B cell (primary cell): ENCODE measurements around the gene RAD51B. TPM values are rescaled to one million over a fixed set of nuclear protein-coding genes. Genes with fewer than 3 reads are reported as not detected.

Experiments
- ATAC-seq: fragments of 200-7000 bp; cut with Tn5 transposase; one replicate; pipeline ENCODE4 v1.10.0; 2021; ENCODE audit warnings: low read depth, mild to moderate bottlenecking, moderate number of reproducible peaks, moderate library complexity
- CTCF ChIA-PET: fragments of 350-600 bp; sonication (Branson Sonifier 250); formaldehyde crosslinking; loops from one replicate; lab custom pipeline; 2021; ENCODE audit warnings: antibody characterized with exemption, inconsistent platforms; lab: Charles Lee
- POLR2A ChIA-PET: fragments of 350-600 bp; sonication (Branson Sonifier 250); formaldehyde crosslinking; loops from one replicate; lab custom pipeline; 2021; ENCODE audit warnings: antibody characterized with exemption; lab: Charles Lee
- DNase-seq: peaks from one replicate; pipeline ENCODE4 v3.0.0; 2013
- H2AFZ ChIP-seq: 2 replicates; pipeline ENCODE4 v1.6.1; 2012; ENCODE audit warnings: mild to moderate bottlenecking, low read depth, low read length; ENCODE audit not compliant: insufficient read depth, poor library complexity, severe bottlenecking
- H3K27ac ChIP-seq, 2 donors: 1 replicate in 1 of 2; 2 replicates in 1 of 2; pipeline ENCODE4 v1.5.1; 2012 to 2013; ENCODE audit warnings: low read length in 2 of 2, mild to moderate bottlenecking in 2 of 2, moderate library complexity in 1 of 2
- H3K27me3 ChIP-seq, 4 experiments: fragments of 200-600 bp in 1 of 4; sonication (generic) in 1 of 4; replicated peaks in 1 of 4; 1 replicate in 2 of 4; 2 replicates in 2 of 4; pipeline versions ENCODE4 v1.6.1 to v1.7.0; 2013 to 2016; ENCODE audit warnings: low read length in 3 of 4, mild to moderate bottlenecking in 2 of 4, mixed read lengths in 1 of 4, moderate library complexity in 1 of 4; ENCODE audit not compliant: insufficient read depth in 4 of 4, control insufficient read depth in 3 of 4; ENCODE audit errors: control extremely low read depth in 1 of 4
- H3K36me3 ChIP-seq, 2 experiments: replicated peaks in 1 of 2; 1 replicate in 1 of 2; 2 replicates in 1 of 2; pipeline versions ENCODE4 v1.6.1 to v1.7.1; 2013; ENCODE audit warnings: low read length in 1 of 2; ENCODE audit not compliant: insufficient read depth in 2 of 2, control insufficient read depth in 1 of 2; ENCODE audit errors: control extremely low read depth in 1 of 2, extremely low read depth in 1 of 2
- H3K4me1 ChIP-seq, 2 donors: fragments of 200-600 bp in 1 of 2; sonication (generic) in 1 of 2; 1 replicate in 1 of 2; 2 replicates in 1 of 2; pipeline versions ENCODE4 v1.5.1 to v1.6.1; 2013 to 2017; ENCODE audit warnings: low read length in 2 of 2; ENCODE audit not compliant: control insufficient read depth in 2 of 2, insufficient read depth in 2 of 2
- H3K4me2 ChIP-seq: replicated peaks from 2 replicates; pipeline ENCODE3; 2012; ENCODE audit warnings: mild to moderate bottlenecking, low read depth, low read length; ENCODE audit not compliant: poor library complexity, severe bottlenecking
- H3K4me3 ChIP-seq, 5 experiments: fragments of 200-600 bp in 1 of 5; sonication (generic) in 1 of 5; 1 replicate in 3 of 5; 2 replicates in 2 of 5; pipeline versions ENCODE4 v1.5.1 to v1.7.0; 2011 to 2016; ENCODE audit warnings: low read length in 4 of 5, mild to moderate bottlenecking in 4 of 5, low read depth in 2 of 5, control low read depth in 1 of 5, moderate library complexity in 1 of 5; ENCODE audit not compliant: insufficient read depth in 1 of 5; ENCODE audit errors: control extremely low read depth in 1 of 5, extremely low read depth in 1 of 5
- H3K79me2 ChIP-seq: fragments of 200-600 bp; sonication (generic); one replicate; pipeline ENCODE4 v1.6.0; 2016; ENCODE audit warnings: low read length; ENCODE audit not compliant: control insufficient read depth, insufficient read depth
- H3K9ac ChIP-seq: fragments of 200-600 bp; sonication (generic); 2 replicates; pipeline ENCODE4 v1.6.1; 2017; ENCODE audit warnings: mild to moderate bottlenecking, low read length, moderate library complexity
- H3K9me3 ChIP-seq, 3 donors: one replicate each; pipeline versions ENCODE4 v1.6.1 to v1.7.1; 2013; ENCODE audit warnings: low read length in 2 of 3; ENCODE audit not compliant: control insufficient read depth in 2 of 3, insufficient read depth in 1 of 3; ENCODE audit errors: control extremely low read depth in 1 of 3
- H4K20me1 ChIP-seq: 2 replicates; pipeline ENCODE4 v1.6.0; 2012; ENCODE audit warnings: mild to moderate bottlenecking, low read length; ENCODE audit not compliant: insufficient read depth, control insufficient read depth, poor library complexity, severe bottlenecking
- H3K27ac Mint-ChIP-seq: one replicate; pipeline ENCODE4 v1.8.0; 2021; ENCODE audit warnings: mixed read lengths
- H3K27me3 Mint-ChIP-seq: one replicate; pipeline ENCODE4 v1.8.0; 2021; ENCODE audit warnings: mixed read lengths
- H3K4me1 Mint-ChIP-seq: one replicate; pipeline ENCODE4 v1.8.0; 2021; ENCODE audit warnings: mixed read lengths
- H3K4me3 Mint-ChIP-seq: one replicate; pipeline ENCODE4 v1.8.0; 2021; ENCODE audit warnings: mixed read lengths
- H3K9me3 Mint-ChIP-seq: one replicate; pipeline ENCODE4 v1.8.0; 2022; ENCODE audit warnings: mixed read lengths; ENCODE audit not compliant: insufficient read depth
- EZH2 ChIP-seq: IDR thresholded peaks from 2 replicates; pipeline ENCODE4 v1.6.1; 2012; ENCODE audit warnings: borderline replicate concordance, low read depth, mild to moderate bottlenecking, moderate library complexity, low read length; ENCODE audit not compliant: insufficient read depth, poor library complexity, severe bottlenecking
- WGBS: methylation state at CpG from one replicate; pipeline ENCODE4 v1.1.5; 2013; ENCODE audit warnings: missing lambda C conversion rate; ENCODE audit not compliant: insufficient coverage; 5-methylcytosine and 5-hydroxymethylcytosine counted together
- intact Hi-C: fragments of 100-400 bp; cut with micrococcal nuclease; formaldehyde crosslinking; loops from one replicate; pipeline ENCODE4 v1.10.0; 2022
- polyA plus RNA-seq: library from polyadenylated mRNA; depleted of rRNA; stranded (reverse); fragments of >200 nt; gene quantifications from 2 replicates; pipeline ENCODE4 v1.2.3, GENCODE V29; 2012
- total RNA-seq, 2 donors: library from RNA; stranded (reverse); fragments of 120-200 nt in 1 of 2; gene quantifications; 1 replicate in 1 of 2; 2 replicates in 1 of 2; pipeline versions ENCODE4 v1.2.3 to v1.2.4, GENCODE V29; 2013 to 2022
- TF ChIP-seq, protein P1 (sequence below): fragments of 200-600 bp; IDR thresholded peaks from one replicate; pipeline ENCODE4 v1.8.0; 2022; ENCODE audit warnings: antibody characterized with exemption, mild to moderate bottlenecking

RAD51B gene
- total and polyA plus RNA-seq, 2 donors (not counting 1 experiment from before 2014, with no cell fraction given) = 6.5 to 60.6 TPM

DNA sequence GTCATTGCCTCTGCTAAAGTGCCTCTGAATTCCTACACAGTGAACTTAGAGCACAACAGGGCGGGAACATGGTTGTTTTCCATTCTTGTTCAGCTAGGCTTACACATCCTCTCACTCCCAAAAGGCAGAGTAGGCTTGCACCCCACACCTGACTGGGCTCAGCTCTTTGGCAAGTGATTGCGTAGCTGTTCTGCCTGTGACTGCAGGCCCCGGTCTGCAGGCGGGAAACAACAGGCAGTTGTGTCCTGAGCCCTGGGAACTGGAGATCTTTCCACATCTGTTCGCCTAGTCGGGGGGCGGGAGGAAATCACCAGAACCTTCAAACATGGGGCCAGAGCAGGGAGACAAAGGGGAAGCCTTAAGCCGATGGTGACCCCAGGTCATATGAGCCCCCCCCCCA, 698.6 kb downstream of the RAD51B start:
- POLR2A ChIA-PET = interaction anchor here (0.6 kb wide), 2 partner anchors 182 to 301 kb away, joined by 4 to 7 read pairs; no protein-coding TSS in a partner anchor
- Mint-ChIP-seq H3K4me1 (peaks cover 67% of the 10 kb centered on the region), H3K27me3 (no peaks in the 10 kb centered on the region), H3K9me3 (no peaks in the 10 kb centered on the region), H3K4me3 (no peak overlapping the region), H3K27ac (no peak overlapping the region)
- Histone ChIP-seq H3K27me3 (no peaks in the 10 kb centered on the region), H3K4me2 (no peak overlapping the region), H3K79me2 (no peaks in the 10 kb centered on the region), H3K36me3 (no peaks in the 10 kb centered on the region), H3K9ac (no peak overlapping the region), H3K27ac (no peak overlapping the region), H3K4me1 (peaks cover 56 to 68% of the 10 kb centered on the region in 2 donors), H4K20me1 (no peaks in the 10 kb centered on the region), H2AFZ (no peak overlapping the region), H3K4me3 (no peak overlapping the region), H3K9me3 (no peaks in the 10 kb centered on the region)
- intact Hi-C loops = loop anchor here (10.0 kb wide), 2 partner anchors 113 to 297 kb away; no protein-coding TSS in a partner anchor
- no peak for TF ChIP-seq EZH2
- TF ChIP-seq, protein P1, sequence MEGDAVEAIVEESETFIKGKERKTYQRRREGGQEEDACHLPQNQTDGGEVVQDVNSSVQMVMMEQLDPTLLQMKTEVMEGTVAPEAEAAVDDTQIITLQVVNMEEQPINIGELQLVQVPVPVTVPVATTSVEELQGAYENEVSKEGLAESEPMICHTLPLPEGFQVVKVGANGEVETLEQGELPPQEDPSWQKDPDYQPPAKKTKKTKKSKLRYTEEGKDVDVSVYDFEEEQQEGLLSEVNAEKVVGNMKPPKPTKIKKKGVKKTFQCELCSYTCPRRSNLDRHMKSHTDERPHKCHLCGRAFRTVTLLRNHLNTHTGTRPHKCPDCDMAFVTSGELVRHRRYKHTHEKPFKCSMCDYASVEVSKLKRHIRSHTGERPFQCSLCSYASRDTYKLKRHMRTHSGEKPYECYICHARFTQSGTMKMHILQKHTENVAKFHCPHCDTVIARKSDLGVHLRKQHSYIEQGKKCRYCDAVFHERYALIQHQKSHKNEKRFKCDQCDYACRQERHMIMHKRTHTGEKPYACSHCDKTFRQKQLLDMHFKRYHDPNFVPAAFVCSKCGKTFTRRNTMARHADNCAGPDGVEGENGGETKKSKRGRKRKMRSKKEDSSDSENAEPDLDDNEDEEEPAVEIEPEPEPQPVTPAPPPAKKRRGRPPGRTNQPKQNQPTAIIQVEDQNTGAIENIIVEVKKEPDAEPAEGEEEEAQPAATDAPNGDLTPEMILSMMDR = no peak
- 95% methylated on average over 7 of the region's 8 CpGs for WGBS
- CTCF ChIA-PET = interaction anchor here (1.3 to 1.4 kb wide), 2 partner anchors 10 to 17 kb away, joined by 3 to 9 read pairs; no protein-coding TSS in a partner anchor
- DNase-seq = no peak
- no peak for ATAC-seq
